ENCODE measurements around the gene DNAAF8.
"Not testable (repeated sequence)": the region's sequence is repeated elsewhere in the genome, so short reads cannot be mapped to it uniquely, and the experiment has no call there.

DNAAF8 gene

GRCh38 chr16:4724661-4725270, 9.6 kb upstream of the DNAAF8 start:
- no peak for DNase-seq

GRCh38 chr16:4726616-4727015, 7.7 kb upstream of the DNAAF8 start:
- DNase-seq = no peak

- no peak for DNase-seq
These were observed 5.7 kb upstream of the DNAAF8 start for GRCh38 chr16:4728676-4729075.

- DNase-seq = no peak
These were observed 4.5 kb upstream of the DNAAF8 start for GRCh38 chr16:4729876-4730275.

DNA sequence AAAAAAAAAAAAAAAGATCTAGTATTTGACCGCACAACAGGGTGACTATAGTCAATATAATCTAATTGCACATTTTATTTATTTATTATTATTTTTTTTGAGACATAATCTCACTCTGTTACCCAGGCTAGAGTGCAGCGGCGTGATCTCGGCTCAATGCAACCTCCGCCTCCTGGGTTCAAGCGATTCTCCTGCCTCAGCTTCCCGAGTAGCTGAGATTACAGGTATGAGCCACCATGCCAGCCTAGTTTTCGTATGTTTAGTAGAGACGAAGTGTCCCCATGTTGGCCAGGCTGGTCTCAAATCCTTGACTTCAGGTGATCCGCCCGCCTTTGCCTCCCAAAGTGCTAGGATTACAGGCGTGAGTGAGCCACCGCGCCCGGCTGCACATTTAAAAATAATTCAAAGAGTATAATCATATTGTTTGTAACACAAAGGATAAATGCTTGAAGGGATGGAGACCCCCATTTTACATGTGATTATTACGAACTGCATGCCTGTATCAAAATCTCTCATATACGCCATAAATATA, 1.1 kb upstream of the DNAAF8 start:
- DNase-seq = no peak

- DNase-seq = no peak
These were observed 632 bp upstream of the DNAAF8 start for GRCh38 chr16:4733747-4734062.

DNA sequence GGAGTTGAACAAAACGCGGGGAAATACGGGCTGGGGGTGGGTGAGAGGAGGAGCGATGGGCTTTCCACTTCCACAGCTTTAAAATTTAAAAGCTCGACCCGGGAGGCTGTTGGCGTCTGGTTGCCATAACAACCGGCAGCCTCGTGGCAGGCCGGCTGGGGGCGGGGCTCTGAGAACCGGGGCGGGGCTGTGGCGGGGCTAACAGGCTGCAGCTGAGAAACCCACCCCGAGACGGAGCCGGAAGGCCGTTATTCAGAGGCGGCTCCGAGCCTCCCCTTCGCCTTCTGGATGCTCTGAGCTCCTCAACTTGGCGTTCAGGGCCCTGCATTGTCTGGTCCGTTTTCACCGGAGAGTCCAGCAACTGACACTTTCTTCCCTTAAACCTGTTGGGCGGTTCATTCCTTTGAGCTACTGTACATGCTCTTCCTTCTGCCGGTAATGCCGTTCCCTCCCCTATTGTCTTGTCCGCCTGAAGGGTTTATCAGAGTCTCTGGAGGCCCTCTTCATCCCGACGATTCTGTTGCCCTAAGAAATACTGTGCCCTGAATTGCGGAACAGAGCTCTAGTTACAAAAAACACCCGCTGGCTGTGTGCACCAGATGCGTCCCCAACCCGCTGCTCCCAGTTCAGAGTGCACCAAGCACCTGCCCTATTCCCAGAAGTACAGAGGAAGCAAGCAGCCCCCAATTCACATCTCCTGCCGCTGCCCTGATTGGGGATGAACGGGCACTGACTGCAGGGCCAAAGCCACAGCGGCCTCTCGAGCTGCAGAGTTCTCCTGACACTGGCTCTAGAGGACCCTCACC, 596 bp downstream of the DNAAF8 start:
- peak; percentile 93 for DNase-seq

DNA sequence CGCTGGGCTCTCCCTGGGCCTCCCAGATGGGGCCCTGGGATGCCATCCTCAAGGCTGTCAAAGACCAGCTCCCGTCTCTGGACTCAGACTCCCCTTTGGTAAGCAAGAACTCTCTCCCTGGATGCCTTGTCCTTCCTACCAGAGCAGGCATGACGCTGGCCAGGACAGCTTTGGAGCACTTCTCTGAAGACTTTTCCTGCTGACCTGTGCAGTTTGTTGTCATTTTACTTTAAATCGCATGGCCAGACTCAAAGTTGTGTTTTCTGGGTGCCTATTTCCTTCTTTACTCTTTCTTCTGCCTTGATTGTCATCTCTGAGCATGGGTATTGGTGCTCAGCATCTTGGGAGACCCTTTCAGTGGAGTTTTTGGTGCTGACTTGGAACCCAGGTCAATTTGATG, 2.2 kb downstream of the DNAAF8 start:
- no peak for DNase-seq

GRCh38 chr16:4737545-4737944, 3.2 kb downstream of the DNAAF8 start:
- DNase-seq = no peak

DNA sequence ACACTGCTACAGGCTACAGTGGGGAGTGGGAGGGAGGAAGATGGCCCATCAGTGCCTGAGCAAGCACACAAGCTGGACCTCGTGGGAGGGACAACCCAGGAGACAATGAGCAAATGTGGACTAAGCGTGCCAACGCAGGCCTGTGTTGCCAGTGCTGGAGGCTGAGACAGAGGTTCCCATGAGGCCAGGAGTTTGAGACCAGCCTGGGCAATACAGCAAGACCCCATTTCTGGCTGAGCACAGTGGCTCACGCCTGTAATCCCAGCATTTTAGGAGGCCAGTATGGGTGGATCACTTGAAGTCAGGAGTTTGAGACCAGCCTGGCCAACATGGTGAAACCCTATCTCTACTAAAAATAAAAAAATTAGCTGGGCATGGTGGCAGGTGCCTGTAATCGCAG, 4.0 kb downstream of the DNAAF8 start:
- not testable (repeated sequence) for DNase-seq

DNA sequence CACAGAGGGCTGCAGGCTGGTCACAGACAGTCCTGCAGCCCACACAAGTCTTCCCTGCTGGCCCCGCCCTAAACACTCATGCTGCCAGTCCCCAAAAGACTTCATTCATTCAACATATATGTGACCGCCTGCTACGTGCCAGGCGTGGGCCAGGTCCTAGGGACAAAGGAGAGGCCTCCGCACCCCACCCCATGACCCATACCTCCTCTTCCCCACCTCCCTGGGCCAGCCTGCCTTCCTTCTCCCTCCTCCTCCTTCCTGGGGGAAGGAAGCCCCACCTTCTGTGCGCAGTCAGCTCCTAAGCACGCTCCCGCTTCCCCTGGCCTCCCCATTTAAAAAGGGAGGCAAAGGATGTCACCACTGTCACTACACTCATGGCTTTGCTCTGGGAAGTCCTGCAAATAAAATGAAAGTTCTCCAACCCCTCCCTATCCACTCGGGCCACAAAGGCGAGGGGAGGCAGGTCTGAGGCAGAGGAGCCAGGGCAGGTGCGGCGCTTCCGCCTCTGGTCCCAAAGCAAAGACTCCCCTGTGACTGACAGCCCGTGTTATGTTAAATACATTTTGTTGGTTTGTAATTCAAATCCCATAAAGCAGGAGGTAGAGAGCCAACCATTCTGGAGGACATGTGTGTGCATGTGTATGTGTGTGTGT, 9.0 kb downstream of the DNAAF8 start:
- no peak for DNase-seq

DNA sequence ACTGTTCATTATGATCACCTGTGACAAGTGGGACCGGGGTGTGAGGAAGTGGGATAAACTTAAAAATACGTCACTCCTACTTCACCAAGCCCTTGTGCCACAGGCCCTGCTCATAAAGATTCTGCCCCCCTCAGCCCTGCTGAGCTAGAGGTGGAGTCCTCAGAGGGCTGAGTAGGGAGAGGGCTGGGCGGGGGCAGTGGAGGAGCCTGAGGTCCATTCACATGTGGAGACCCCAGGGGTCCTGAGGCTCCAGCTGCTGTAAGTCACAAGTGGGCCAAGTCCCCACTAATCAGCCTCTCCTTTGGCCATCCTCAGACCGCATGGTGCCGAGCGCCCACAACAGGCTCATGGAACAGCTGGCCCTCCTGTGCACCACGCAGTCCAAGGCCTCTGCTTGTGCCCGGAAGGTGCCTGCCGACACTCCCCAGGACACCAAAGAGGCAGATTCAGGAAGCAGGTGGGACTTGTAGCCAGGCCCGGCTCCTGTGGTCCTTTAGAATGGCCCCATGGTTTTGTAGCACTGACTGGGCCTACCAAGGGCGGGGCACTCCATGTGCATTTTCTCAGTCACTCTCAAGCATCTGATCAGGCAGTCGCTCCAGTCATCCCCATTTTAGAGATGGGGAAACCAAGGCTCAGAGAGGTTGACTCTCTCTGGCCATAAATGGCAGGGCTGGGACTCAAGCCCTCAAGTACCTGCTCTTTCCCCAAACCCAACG, 10.4 kb downstream of the DNAAF8 start:
- DNase-seq = no peak

DNA sequence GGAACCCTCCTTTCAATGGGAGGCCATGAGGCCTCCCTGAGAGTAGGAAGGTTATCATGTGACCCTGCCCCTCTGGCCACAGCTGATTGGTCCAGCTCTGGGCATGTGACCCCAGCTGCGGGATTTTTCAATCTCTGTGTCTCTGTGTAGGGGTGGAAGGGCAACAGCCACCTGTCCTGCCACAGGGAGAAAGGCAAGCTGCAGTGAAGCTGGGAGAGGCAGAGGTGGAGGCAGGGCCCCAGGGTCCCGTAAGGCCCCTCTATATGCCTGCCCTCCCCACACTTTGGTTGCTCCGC, 10.9 kb downstream of the DNAAF8 start:
- no peak for DNase-seq

- no peak for DNase-seq
These were observed 11.9 kb downstream of the DNAAF8 start for GRCh38 chr16:4746215-4746614.

DNA sequence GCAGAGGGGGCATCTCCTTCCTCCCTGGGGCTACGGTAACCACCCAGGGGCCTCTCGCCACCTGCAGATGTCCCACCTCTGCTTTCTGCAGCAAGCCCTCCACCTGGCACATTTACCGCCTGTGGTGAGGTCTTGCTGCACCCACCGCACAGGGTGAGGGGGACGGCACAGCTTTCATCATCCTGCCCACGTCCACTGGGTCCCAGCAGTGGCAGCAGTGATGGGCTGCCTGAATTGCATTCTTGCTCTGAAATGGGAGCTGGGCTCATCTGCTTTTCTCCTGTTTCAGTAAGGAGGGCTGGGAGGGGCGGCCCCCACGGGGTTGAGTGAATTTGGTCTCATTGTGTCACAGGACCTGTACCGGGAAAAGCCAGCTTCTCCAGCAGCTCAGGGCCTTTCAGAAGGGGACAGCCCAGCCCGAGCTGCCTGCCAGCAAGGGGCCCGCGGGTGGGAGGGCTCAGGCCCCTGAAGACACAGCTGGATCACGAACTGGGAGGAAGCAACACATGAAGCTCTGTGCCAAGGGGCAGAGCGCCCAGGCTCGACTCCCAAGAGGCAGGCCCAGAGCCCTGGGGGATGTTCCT, 12.7 kb downstream of the DNAAF8 start:
- DNase-seq = peak; percentile 54

DNA sequence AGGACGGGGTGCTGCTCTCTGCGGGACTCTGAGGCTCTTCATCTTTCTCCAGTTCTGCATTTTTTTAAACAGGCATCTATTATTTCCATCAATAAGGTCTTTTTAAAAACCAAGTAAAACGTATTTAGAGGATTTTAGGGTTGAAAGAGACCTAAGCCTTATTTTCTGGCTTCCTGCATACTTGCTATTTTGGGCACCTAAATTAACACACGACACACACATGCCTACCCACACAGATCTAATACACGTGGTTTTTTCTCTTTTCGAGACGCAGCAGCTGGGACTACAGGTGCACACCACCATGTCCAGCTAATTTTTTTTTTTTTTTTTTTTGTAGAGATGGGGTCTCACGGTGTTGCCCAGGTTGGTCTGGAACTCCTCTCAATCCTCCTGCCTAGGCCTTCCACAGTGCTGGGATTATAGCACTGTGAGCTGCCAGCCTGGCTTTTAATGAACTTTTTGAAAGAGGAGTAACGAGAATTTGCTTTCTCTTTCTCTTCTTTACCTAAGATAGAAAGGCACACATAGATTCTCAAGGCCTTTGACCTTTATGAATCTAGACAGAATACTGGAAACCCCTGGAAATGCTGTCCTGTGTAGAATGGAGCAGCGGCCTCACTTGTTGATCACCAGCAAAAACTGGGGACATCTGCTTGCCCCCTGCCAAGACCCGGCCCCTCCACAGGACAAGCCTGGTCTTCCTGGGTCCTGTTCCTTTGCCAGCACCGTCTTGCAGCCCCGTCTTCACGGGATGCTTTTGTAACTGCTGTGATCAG, 13.8 kb downstream of the DNAAF8 start:
- DNase-seq = no peak

DNA sequence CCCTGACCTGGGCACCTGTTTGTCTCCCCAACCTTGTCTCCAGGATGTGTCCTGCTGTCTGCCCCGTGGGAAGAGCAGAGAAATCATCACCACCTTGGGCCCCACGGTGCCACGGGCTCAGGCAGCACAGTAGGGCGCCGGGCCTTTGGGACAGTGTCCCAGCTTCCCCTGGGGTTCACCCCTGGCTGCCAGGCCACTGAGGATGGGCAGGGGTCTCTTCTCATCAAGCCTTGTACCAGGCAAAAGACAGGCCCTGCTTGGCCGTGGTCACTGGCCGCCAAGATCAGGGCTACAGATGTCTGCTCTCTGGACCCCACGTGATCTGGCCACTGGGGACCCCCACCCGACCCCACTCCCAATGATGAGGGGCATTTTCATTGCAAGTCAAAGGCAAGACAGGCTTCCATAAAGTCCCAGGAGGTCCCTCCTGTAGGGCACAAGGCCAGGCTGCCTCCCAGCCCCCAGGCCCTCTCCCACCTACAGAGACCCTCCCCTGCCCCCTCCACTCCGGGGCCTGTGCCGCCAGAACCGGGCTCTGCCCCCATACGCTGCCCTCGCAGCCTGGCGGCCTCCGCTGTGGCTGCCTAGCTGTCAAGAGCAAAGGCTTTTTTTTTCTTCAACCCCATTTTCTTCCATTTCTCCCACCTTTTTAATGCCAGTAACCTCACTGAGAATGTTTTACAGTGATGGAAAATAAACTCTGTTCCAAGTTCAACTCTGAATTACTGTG, 14.5 kb downstream of the DNAAF8 start:
- DNase-seq = no peak

- DNase-seq = no peak
These were observed 15.4 kb downstream of the DNAAF8 start for GRCh38 chr16:4749700-4750257.

DNA sequence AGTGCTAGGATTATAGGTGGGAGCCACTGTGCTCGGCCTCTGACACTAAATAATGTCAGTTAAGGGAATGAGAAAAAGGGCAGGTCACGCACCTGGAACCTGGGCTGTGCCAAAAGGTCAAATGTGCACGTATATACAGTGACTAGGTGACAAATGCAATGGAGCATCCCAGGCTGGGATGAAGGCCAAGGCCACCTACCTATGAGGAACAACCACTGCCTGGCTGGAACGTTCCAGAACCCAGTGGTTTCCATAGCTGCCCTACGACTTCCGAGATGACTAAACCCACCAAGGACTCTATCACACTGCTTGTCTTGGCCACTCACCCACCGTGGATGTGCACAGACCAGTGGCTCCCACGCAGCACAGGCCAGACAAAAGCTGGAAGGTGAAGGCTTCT, 16.6 kb downstream of the DNAAF8 start:
- DNase-seq = no peak

- no peak for DNase-seq
These were observed 18.2 kb downstream of the DNAAF8 start for GRCh38 chr16:4752351-4753100.

DNA sequence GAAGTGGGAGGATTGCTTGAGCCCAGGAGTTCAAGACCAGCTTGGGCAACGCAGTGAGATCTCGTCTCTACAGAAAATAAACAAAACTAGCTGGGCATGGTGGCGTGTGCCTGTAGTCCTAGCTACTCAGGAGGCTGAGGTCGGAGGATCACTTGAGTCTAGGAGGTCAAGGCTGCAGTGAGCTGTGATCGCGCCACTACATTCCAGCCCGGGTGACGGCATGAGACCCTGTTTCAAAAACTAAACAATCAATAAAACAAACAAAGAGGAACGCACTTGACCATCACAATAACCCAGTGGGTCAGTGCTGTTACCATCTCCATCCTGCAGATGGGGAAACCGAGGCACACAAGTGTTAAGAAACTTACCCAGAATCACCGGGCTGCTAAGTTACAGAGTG, 18.9 kb downstream of the DNAAF8 start:
- no peak for DNase-seq

Measured in left hindlimb (tissue), 1 donor.